Urinary bladder (tissue), 4 donors: ENCODE results near the gene COX4I2. TPM values are rescaled to one million over a fixed set of nuclear protein-coding genes. Genes with fewer than 3 reads are reported as not detected.
"Not testable (repeated sequence)": the region's sequence is repeated elsewhere in the genome, so short reads cannot be mapped to it uniquely, and the experiment has no call there.

Experiments
- DNase-seq: peaks from one replicate; pipeline ENCODE4 v3.0.0-alpha.2; 2015; ENCODE audit errors: extremely low spot score
- H3K27ac ChIP-seq: one replicate; pipeline ENCODE4 v1.5.1; 2013; ENCODE audit warnings: low read depth, mild to moderate bottlenecking, moderate library complexity
- H3K36me3 ChIP-seq: one replicate; pipeline ENCODE4 v1.6.1; 2013; ENCODE audit warnings: mild to moderate bottlenecking, moderate library complexity; ENCODE audit not compliant: insufficient read depth
- H3K4me1 ChIP-seq: one replicate; pipeline ENCODE4 v1.6.1; 2013; ENCODE audit warnings: mild to moderate bottlenecking, moderate library complexity; ENCODE audit not compliant: insufficient read depth
- H3K4me3 ChIP-seq: one replicate; pipeline ENCODE4 v1.5.1; 2013; ENCODE audit warnings: low read depth, low read length
- WGBS: extraction: QIAGEN DNeasy Blood & Tissue Kit; methylation state at CpG from one replicate; pipeline ENCODE4 v1.1.7; 2013; 5-methylcytosine and 5-hydroxymethylcytosine counted together
- polyA plus RNA-seq: library from polyadenylated mRNA; stranded (reverse); fragments of 200-250 nt; gene quantifications from one replicate; pipeline ENCODE4 v1.2.3, GENCODE V29; 2013
- total RNA-seq: library from RNA; depleted of rRNA; stranded (reverse); fragments of >200 nt; gene quantifications from one replicate; pipeline ENCODE4 v1.2.3, GENCODE V29; 2014
- donor health status: healthy with polysubstance abuse.
- donor health status: healthy.

The COX4I2 gene
- total and polyA plus RNA-seq, 2 donors = 4.8 to 10.1 TPM

DNA sequence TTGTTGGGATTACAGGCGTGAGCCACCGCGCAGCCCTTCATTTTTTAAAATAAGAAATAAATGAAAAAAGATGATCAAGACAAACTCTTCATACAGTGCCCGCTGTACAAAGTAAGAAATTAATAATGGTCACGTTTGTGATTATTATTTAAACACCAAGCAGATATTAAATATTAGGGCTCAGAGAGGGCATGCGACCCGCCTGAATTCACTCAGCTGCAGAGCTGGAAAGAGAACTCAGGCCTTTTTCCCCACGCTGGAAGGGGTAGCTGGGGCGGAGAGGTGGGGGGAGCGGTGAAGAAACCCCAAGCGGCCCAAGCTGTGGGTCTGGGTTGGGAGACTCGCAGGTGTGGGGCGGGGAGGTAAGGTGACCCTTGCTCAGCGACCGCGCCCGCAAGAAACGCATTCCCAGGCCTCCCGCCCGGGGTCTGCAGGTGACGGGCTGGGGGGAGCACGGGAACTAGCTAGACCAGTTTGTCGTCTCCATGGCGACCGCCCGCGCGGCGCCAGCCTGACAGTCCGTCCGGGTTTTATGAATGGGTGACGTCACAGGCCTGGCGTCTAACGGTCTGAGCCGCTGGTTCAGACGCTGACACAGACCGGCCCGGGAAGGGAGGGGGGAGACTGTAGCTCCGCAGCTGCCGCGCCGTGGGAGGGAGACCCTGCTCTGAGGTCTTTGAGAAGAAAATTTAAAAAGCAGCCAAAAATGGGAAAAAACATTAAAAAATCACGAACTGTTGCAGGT lies 33.7 kb upstream of the COX4I2 start:
- Histone ChIP-seq H3K36me3 (no peaks in the 10 kb centered on the region), H3K27ac (peak overlapping the region; percentile 95), H3K4me3 (peak overlapping the region; percentile 77), H3K4me1 (no peaks in the 10 kb centered on the region)
- 10% methylated on average over 43 of the region's 43 CpGs for WGBS
- peak; percentile 94 for DNase-seq

DNA sequence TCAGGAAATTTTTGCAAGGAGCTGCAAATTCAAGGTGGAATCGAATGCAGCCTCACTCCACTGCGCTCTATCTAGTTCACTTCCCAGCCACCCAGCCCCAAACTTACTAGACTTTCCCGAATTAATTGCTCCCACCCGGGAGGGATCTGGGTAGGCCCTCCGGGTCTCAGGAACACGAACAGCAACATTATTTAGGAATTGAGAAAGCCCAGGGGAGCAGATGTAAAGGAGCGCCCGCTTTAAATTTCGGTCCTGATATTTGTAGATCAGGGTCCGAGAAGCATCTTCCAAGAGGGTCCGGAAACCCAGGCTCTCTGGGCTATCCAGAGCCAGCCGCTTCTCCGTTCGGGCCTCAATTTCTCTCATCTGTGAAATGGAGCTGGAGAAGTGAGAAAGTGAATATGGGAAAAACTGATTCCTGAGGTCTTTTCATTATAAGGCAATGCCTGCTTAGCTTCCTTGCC lies 33.1 kb upstream of the COX4I2 start:
- DNase-seq = no peak
- no peaks in the 10 kb centered on the region for H3K36me3 ChIP-seq
- peaks cover 1% of the 10 kb centered on the region for H3K4me1 ChIP-seq
- peak overlapping the region; percentile 95 for H3K27ac ChIP-seq
- peak overlapping the region; percentile 77 for H3K4me3 ChIP-seq
- under 1% methylated on average over 14 of the region's 14 CpGs for WGBS

DNA sequence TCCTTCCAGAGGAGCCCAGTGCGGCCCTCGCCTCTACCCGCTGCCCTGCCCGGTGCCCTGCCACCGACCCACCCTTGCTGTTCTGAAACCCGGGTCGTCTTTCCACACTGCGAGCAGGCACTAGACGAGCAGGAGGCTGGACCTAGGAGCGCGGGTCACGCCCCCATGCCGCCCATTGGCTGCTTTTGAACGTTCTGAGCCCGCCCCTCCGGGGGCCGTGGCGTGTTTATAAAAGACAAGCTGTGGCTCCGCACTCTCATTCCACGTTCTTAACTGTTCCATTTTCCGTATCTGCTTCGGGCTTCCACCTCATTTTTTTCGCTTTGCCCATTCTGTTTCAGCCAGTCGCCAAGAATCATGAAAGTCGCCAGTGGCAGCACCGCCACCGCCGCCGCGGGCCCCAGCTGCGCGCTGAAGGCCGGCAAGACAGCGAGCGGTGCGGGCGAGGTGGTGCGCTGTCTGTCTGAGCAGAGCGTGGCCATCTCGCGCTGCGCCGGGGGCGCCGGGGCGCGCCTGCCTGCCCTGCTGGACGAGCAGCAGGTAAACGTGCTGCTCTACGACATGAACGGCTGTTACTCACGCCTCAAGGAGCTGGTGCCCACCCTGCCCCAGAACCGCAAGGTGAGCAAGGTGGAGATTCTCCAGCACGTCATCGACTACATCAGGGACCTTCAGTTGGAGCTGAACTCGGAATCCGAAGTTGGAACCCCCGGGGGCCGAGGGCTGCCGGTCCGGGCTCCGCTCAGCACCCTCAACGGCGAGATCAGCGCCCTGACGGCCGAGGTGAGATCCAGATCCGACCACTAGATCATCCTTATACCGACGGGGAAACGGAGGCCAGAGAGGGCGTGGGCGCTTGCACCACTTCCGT lies 32.4 kb upstream of the COX4I2 start, which contains the start of gene ID1:
Gene ID1, plus strand, starts transcription at position 259 of the 871 bp plus-strand sequence. Its CDS starts 99 bp downstream, at position 358.
- Histone ChIP-seq H3K4me1 (peaks cover 1% of the 10 kb centered on the region), H3K36me3 (no peaks in the 10 kb centered on the region), H3K27ac (peak within 1 kb of the TSS; percentile 95), H3K4me3 (peak within 1 kb of the TSS; percentile 77)
- under 1% methylated on average over 74 of the region's 74 CpGs for WGBS
- peak; percentile 97 for DNase-seq

DNA sequence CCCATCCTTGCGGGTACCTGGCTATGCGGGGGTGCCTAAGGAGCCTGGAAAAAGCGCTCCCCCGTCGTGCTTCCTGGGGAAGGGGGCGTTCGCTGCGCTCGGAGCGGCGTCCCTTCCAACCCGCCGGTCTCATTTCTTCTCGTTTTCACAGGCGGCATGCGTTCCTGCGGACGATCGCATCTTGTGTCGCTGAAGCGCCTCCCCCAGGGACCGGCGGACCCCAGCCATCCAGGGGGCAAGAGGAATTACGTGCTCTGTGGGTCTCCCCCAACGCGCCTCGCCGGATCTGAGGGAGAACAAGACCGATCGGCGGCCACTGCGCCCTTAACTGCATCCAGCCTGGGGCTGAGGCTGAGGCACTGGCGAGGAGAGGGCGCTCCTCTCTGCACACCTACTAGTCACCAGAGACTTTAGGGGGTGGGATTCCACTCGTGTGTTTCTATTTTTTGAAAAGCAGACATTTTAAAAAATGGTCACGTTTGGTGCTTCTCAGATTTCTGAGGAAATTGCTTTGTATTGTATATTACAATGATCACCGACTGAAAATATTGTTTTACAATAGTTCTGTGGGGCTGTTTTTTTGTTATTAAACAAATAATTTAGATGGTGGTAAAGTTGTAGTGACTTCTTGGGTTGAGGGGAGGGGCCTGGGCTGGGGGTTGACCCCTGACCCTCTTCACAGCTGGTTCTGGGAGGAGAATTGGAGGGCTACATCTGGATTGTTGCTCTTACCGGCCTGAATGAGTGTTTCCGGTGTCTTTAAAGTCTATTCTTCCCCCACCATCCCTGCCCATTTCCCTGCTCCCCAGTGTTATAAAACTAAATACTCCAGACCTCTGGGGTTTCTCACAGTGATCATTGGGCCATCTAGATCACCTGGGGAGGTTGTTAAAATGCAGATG lies 31.6 kb upstream of the COX4I2 start:
- Histone ChIP-seq H3K4me1 (peaks cover 1% of the 10 kb centered on the region), H3K4me3 (peak overlapping the region; percentile 77), H3K27ac (peak overlapping the region; percentile 94), H3K36me3 (no peaks in the 10 kb centered on the region)
- no peak for DNase-seq
- WGBS = 5% methylated on average over 39 of the region's 39 CpGs

DNA sequence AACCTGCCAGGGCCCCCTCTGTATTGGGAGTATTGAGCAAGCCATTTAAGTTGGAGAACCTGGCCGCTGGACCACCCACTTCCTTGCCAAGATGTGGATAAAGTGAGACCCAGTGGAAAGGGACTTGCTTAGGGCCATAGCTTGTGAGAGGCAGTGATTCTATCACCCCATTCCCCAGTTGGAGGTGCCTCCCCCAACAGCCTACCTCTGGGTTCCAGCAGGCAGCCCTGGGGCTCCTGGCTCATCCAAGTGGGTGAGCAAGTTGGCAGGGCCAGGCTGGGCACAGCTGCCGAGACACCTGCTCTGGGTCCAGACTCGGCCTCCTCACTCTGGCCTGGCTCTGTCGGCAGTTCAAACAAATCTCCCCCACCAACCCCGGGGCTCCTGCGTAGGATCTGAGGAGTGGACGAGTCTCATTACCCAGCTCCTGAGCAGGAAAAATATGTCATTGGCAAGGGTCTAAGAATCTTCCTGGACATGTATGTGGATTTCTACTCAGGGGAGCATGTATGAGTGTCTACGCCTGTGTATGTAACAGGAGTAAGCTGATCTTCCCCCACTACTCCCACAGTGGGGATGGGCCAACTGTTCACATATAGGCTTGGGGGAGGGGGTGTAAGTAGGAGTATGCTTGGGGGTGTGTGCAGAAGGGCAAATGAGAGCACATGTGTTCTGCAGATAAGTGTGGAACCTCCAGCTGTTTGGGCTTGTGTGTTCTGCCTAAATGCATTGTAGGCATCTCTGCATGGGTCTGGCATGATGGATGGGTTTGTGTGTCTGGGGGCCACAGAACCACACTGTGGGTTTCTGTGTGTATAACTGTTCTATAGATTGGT lies 30.7 kb upstream of the COX4I2 start:
- Histone ChIP-seq H3K36me3 (no peaks in the 10 kb centered on the region), H3K4me1 (peaks cover 1% of the 10 kb centered on the region), H3K4me3 (peak overlapping the region; percentile 77), H3K27ac (peak overlapping the region; percentile 94)
- WGBS = 51% methylated on average over 8 of the region's 8 CpGs
- DNase-seq = no peak

DNA sequence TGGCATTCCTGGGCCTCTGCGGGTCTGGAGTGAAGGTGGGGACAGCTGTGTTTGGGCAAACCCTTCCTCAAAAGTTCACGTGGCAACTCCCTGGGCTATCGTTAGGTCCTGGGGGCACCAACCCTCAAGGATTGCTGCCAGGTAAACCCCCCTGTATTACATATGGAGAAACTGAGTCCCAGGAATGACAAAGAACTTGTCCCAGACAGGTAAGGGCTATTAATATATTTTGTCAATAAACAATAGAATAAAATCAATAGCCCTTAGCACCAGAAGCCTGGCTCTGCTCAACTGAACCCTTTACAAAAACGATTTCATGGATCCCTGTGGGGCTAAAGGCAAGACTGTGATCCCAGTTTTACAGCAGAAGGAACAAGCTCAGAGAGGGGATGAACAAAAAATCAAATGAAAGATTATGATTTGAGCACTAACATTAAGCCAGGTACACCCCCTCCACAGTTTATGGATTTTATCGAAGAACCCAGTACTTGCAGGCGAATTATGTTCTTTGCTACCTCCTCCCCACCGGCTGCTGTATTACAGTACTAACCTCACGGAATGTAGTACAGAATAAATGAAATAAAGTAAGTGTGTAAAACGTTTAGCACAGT lies 30.0 kb upstream of the COX4I2 start:
- WGBS = 45% methylated on average over 9 of the region's 9 CpGs
- no peak for DNase-seq
- Histone ChIP-seq H3K4me1 (peaks cover 1% of the 10 kb centered on the region), H3K36me3 (no peaks in the 10 kb centered on the region), H3K4me3 (peak overlapping the region; percentile 77), H3K27ac (peak overlapping the region; percentile 92)

DNA sequence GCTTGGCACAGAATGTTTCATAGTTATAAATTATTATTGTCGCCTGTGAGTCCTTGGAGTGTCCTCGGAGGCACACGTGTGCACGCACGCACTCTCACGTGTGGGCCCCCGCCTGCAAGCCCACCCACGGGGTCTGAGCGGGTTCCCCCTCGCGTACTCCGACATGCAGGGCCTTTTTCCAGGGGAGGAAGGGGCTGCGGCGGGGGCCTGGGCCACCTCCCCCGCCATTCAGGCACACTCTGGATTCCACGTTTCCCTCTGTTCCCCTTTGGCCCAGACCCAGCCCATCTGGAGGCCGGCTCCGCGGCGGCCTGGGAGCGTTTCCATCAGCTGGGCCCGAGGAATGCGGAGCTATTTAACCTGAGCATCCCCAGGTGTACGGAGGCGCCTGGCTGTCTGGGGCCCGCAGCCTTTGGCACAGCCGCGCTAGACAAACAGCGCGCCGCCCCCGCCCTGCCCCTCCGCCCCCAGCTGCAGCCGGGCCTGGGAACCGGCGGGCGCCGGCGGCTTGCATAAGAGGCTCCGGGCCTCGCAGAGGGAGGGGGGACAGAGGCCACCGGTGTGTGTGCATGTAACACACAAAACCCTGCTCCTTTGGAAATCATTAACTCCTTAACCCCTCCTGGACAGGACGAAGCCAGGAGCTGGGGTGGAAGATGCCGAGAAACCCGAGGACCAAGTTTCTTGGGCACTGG lies 29.3 kb upstream of the COX4I2 start:
- peaks cover 1% of the 10 kb centered on the region for H3K4me1 ChIP-seq
- H3K4me3 ChIP-seq = peak overlapping the region; percentile 77
- peak overlapping the region; percentile 92 for H3K27ac ChIP-seq
- 18% methylated on average over 45 of the region's 45 CpGs for WGBS
- peak; percentile 91 for DNase-seq
- no peaks in the 10 kb centered on the region for H3K36me3 ChIP-seq

DNA sequence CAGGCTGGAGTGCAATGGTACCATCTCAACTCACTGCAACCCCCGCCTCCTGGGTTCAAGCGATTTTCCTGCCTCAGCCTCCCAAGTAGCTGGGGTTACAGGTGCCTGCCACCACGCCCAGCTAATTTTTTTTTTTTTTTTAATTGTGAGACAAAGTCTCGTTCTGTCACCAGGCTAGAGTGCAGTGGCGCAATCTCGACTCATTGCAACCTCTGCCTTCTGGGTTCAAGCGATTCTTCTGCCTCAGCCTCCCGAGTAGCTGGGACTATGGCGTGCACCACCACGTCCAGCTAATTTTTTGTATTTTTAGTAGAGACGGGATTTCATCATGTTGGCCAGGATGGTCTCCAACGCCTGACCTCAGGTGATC lies 25.5 kb upstream of the COX4I2 start:
- H3K27ac ChIP-seq, H3K36me3 ChIP-seq, DNase-seq, H3K4me1 ChIP-seq, H3K4me3 ChIP-seq: not testable (repeated sequence)
- 87% methylated on average over 12 of the region's 12 CpGs for WGBS

DNA sequence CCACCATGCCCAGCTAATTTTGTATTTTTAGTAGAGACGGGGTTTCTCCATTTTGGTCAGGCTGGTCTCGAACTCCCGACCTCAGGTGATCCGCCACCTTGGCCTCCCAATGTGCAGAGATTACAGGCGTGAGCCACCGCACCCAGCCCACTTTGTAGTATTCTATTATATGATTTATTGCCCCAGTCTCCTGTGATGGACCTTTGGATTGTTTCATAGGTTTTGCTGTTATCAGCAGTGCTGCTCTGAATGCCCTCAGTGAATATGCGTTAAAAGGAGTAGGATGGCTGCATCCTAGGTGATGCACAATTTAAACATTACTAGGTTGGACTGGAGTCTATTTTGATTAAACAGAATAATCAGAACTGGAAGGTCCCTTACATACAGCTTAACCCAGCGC lies 22.3 kb upstream of the COX4I2 start:
- H3K4me1 ChIP-seq = no peaks in the 10 kb centered on the region
- H3K4me3 ChIP-seq = no peak overlapping the region
- H3K36me3 ChIP-seq = no peaks in the 10 kb centered on the region
- no peak overlapping the region for H3K27ac ChIP-seq
- 93% methylated on average over 8 of the region's 8 CpGs for WGBS
- no peak for DNase-seq

DNA sequence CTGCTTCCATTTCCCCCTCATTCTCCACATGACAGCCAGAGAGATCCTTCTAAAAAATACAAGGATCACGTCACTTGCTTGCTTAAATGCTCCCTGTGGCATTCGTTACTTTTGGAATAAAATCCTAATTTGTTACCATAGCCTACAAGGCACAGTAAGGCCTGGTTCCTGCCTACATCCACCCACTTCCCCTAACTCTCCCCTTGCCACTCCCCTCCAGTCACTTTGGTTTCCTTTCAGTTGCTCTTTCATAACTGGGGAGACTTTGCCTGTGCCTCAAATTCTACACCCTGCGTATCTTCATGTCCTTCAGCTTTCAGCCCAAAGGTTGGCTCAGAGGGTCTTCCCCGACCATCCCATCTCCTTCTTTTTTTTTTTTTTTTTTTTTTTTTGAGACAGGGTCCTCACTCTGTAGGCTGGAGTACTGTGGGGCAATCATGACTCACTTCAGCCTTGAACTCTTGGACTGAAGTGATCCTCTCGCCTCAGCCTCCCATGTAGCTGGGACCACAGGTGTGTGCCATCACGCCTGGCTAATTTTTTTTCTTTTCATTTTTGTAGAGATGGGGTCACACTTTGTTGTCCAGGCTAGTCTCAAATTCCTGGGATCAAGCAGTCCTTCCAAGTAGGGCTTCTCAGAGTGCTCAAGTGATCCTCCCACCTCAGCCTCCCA lies 20.1 kb upstream of the COX4I2 start:
- Histone ChIP-seq H3K4me1 (no peaks in the 10 kb centered on the region), H3K36me3 (no peaks in the 10 kb centered on the region), H3K27ac (no peak overlapping the region), H3K4me3 (no peak overlapping the region)
- DNase-seq = no peak
- 89% methylated on average over 6 of the region's 6 CpGs for WGBS

DNA sequence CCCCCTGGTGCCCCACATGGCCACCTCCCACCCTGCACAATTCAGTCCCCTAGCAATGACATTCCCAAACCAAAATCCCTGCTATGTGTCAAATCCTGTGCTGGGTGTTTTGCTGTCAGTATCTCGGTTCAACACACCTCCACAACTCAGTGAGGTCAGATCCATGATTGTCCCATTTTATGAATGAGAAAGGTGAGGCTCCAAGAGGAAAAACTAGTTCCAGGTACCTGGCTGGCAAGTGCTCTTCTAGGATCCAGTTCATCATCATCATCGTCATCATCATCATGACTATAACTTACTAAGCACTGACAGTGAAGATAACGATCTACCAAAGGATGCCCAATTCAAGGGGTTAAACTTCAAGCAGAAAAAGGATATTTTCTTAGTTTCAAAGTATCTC lies 17.5 kb upstream of the COX4I2 start:
- H3K27ac ChIP-seq = no peak overlapping the region
- no peaks in the 10 kb centered on the region for H3K4me1 ChIP-seq
- WGBS = 85% methylated on average over 3 of the region's 3 CpGs
- DNase-seq = no peak
- no peak overlapping the region for H3K4me3 ChIP-seq
- no peaks in the 10 kb centered on the region for H3K36me3 ChIP-seq
